Memory B cell (primary cell): ENCODE data around the gene B4GALNT4.

Experiments used
- ATAC-seq: fragments of 150-1000 bp; cut with Tn5 transposase; 2 replicates; pipeline ENCODE4 v1.10.0; 2021; ENCODE audit warnings: low read depth, mild to moderate bottlenecking, moderate library complexity
- DNase-seq, 2 donors: peaks; one replicate each; pipeline ENCODE4 v3.0.0; 2022; ENCODE audit warnings: low spot score in 2 of 2
- H3K27ac Mint-ChIP-seq: one replicate; pipeline ENCODE4 v1.8.0; 2022; ENCODE audit warnings: mild to moderate bottlenecking, moderate library complexity, mixed read lengths
- H3K27me3 Mint-ChIP-seq: one replicate; pipeline ENCODE4 v1.8.0; 2022; ENCODE audit warnings: mixed read lengths
- H3K36me3 Mint-ChIP-seq: one replicate; pipeline ENCODE4 v1.8.0; 2022; ENCODE audit warnings: mild to moderate bottlenecking, mixed read lengths
- H3K4me1 Mint-ChIP-seq: one replicate; pipeline ENCODE4 v1.8.0; 2022; ENCODE audit warnings: mixed read lengths
- H3K4me3 Mint-ChIP-seq: one replicate; pipeline ENCODE4 v1.8.0; 2022; ENCODE audit warnings: mild to moderate bottlenecking, moderate library complexity, mixed read lengths
- H3K9me3 Mint-ChIP-seq: one replicate; pipeline ENCODE4 v1.8.0; 2022; ENCODE audit warnings: mixed read lengths

The B4GALNT4 gene

GRCh38 chr11:429391-429790 is 60.1 kb downstream of the B4GALNT4 start:
- Mint-ChIP-seq H3K4me3 (no peak overlapping the region), H3K27me3 (no peaks in the 10 kb centered on the region), H3K4me1 (no peaks in the 10 kb centered on the region), H3K9me3 (peaks cover 4% of the 10 kb centered on the region), H3K36me3 (peaks cover 19% of the 10 kb centered on the region), H3K27ac (no peak overlapping the region)
- DNase-seq (no peak), ATAC-seq (no peak)

- H3K9me3 Mint-ChIP-seq = peaks cover 2% of the 10 kb centered on the region
- no peak overlapping the region for H3K27ac Mint-ChIP-seq
- H3K27me3 Mint-ChIP-seq = no peaks in the 10 kb centered on the region
- DNase-seq (no peak), ATAC-seq (no peak)
- H3K4me1 Mint-ChIP-seq = peaks cover 3% of the 10 kb centered on the region
- H3K4me3 Mint-ChIP-seq = no peak overlapping the region
- peaks cover 15% of the 10 kb centered on the region for H3K36me3 Mint-ChIP-seq
These were observed 60.7 kb downstream of the B4GALNT4 start for GRCh38 chr11:429931-430456.
